AG10803 (cell line): ENCODE results near the gene CTSC.

ENCODE experiments used
- DNase-seq: peaks from one replicate; pipeline ENCODE4 v3.0.0; 2010; ENCODE audit warnings: low read depth
- H3K4me3 ChIP-seq: 2 replicates; pipeline ENCODE4 v1.5.1; 2011; ENCODE audit warnings: mild to moderate bottlenecking, low read length, control low read depth
- TF ChIP-seq, protein P1 (sequence below): conservative IDR thresholded peaks from 2 replicates; pipeline ENCODE4 v1.5.1; 2011; ENCODE audit warnings: mild to moderate bottlenecking, low read length, control low read depth, inconsistent platforms

The CTSC gene

DNA sequence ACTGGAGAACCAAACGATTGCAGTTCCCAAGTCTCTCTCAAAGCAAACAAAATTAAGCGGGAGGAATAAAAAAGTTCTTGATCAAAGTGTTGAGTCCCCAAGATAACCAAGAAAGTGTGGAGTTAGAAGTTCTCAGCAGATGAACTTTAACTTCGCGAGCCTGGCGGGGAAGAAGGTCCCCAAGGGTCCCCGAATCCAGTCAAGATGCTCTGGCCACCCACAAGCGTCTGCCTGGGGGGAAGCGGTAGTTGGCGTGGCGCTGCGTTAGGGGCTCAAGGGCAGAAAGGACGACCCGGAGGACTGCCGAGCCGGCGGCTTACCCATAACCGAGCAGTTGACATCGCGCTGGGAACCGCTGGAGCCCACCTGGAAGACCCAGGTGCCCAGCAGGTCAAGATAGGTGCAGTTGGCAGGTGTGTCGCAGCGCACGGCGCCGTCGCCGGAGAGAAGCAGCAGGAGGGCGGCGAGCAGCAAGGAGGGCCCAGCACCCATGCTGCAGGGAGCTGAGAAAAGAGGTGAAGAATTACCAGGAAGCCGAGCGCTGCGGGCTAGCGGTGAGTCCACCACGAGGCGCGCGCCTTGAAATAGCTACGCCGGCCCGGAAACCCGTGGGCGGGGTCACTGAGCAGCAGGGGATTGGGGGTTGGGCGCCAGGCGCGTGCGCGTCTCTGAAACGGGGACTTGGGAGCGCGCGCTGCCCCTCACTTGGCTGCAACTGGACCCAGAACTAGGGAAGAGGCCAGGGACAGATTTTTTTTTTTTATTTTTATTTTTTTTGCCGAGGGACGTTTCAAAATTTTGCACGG, at the start of gene CTSC:
Gene CTSC (minus strand): TSS at position 556 of the 806 bp plus-strand sequence. CDS start 64 bp downstream, at position 492.
- TF ChIP-seq, protein P1, sequence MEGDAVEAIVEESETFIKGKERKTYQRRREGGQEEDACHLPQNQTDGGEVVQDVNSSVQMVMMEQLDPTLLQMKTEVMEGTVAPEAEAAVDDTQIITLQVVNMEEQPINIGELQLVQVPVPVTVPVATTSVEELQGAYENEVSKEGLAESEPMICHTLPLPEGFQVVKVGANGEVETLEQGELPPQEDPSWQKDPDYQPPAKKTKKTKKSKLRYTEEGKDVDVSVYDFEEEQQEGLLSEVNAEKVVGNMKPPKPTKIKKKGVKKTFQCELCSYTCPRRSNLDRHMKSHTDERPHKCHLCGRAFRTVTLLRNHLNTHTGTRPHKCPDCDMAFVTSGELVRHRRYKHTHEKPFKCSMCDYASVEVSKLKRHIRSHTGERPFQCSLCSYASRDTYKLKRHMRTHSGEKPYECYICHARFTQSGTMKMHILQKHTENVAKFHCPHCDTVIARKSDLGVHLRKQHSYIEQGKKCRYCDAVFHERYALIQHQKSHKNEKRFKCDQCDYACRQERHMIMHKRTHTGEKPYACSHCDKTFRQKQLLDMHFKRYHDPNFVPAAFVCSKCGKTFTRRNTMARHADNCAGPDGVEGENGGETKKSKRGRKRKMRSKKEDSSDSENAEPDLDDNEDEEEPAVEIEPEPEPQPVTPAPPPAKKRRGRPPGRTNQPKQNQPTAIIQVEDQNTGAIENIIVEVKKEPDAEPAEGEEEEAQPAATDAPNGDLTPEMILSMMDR = no peak
- H3K4me3 ChIP-seq = peak within 1 kb of the TSS; percentile 96
- DNase-seq = peak; percentile 79

DNA sequence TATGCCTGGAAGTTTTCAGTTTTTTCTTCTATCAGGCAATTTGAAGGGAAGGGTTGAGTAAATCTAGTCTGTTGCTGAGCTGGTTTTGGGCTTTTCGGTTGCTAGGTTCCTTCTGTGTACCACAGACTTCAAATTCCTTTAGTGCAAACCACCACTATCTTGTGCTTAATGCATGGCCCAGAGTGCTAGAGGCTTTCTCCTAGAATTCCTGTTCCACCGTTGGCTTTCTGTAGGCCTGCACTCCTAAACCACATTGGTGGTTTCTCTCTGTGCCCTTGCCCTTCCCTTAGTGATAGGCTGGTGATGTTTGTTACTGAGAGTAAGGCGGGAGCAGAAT, 47.1 kb upstream of the CTSC start:
- TF ChIP-seq, protein P1 = no peak
- DNase-seq = peak; percentile 15
- H3K4me3 ChIP-seq = no peak overlapping the region

DNA sequence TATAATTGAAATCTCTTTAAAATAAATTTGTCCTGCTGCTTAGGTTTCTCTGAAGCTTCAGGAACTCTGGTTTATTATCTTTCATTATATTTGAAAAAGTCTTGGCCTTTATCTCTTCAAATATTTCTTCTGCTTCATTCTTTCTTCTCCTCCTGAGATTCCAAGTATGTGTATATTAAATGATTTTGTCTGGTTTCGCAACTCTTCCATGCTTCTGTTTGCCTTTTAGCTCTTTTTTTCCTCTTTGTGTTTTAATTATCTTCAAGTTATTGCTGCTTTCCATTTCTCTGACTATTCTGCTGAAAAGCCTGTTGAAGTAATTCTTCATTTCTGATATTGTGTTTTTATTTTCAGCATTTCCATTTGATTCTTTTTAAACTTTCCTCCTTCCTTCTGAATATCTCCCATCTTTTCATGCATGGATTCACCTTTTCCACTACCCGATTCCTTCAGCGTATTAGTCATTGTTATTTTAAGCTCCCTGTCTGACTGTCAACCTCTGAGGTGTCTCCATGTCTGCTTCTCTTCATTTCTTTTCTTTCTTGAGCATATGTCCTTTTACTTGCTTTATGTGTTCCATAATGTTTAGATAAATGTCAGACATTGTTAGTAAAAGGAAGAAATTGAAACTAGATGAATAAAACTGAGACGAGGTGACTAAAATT, 46.6 kb upstream of the CTSC start:
- TF ChIP-seq, protein P1 = no peak
- no peak overlapping the region for H3K4me3 ChIP-seq
- DNase-seq = no peak

DNA sequence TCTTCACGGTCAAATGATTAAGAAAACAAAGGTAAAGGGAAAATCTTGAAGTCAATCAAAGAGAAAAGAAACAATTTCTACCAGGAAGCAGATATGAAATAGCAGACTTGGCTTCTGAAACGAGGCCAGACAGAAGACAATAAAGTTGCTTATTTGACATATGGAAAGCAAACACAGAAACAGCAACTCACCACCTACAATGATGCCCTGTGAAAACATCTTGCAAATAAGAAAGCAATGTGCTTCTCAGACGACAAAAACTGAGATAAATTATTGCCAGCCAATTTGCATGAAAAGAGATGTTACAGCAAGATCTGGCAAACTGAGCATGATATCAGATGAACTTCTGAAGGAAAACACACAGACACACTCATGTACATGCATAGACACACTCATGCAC, 45.9 kb upstream of the CTSC start:
- H3K4me3 ChIP-seq = no peak overlapping the region
- TF ChIP-seq, protein P1 = no peak
- no peak for DNase-seq

DNA sequence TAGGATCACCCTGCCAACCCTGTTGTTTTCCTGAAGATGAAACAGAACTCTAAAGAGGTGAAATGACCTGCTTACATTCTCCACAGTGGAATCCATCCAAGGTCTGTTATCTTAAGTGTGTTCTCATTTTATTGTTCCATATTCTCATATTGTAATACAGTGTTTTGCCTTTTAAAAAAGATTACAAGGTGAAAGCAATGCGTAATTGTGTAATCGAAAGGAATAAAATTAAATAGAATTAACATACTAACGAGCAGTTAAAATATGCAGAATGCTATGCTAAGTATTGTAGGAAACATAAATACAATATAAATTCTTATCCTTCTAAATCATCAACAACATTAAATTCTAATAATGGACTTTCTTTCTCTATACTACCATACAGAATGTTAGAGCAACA, 41.6 kb upstream of the CTSC start:
- no peak overlapping the region for H3K4me3 ChIP-seq
- no peak for DNase-seq
- TF ChIP-seq, protein P1 = no peak

DNA sequence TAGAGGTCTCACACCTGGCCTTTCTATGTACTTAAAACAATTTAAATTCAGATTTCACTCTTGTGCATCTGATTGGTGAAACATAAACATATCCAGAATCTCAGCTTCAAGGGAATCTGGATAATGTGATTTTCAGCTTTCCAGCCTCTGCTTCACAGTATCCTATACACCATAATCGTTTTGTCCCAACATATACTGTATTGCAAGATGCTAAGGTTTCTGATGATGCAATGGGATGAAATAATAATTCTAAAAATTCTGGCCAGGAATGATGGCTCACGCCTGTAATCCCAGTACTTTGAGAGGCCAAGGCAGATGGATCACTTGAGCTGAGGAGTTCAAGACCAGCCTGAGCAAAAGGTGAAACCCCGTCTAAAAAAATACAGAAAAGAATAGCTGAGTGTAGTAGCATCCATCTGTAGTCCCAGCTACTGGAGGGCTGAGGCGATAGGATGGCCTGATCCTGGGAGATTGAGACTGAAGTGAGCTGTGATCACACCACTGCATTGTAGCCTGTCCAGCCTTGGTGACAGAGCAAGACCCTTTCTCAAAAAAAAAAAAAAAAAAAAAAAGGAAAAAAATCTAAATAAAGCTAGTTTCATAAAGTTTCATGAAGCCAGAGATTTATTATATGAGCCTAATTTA, 41.0 kb upstream of the CTSC start:
- DNase-seq = no peak
- H3K4me3 ChIP-seq = no peak overlapping the region
- TF ChIP-seq, protein P1 = no peak
